ENCODE data around the gene SRSF12.

DNA sequence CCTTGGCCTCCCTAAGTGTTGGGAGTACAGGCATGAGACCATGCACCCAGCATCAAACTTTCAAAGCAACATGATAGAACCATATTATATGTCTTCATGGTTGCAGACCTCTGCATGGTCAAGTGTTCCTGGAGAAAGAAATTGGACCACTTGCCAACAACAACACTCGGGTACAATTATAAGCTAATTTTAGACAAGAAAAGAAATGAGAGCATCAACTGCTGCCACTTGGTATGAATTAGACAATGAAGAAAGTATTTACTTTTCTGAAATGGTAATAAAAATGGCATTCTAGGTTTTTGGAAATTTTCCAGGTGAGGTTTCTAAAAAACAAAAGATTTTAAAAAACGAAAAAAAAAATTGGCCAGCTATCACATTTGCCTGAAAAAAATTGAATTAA lies 20.3 kb upstream of the SRSF12 start:
- TF ChIP-seq, protein P1, sequence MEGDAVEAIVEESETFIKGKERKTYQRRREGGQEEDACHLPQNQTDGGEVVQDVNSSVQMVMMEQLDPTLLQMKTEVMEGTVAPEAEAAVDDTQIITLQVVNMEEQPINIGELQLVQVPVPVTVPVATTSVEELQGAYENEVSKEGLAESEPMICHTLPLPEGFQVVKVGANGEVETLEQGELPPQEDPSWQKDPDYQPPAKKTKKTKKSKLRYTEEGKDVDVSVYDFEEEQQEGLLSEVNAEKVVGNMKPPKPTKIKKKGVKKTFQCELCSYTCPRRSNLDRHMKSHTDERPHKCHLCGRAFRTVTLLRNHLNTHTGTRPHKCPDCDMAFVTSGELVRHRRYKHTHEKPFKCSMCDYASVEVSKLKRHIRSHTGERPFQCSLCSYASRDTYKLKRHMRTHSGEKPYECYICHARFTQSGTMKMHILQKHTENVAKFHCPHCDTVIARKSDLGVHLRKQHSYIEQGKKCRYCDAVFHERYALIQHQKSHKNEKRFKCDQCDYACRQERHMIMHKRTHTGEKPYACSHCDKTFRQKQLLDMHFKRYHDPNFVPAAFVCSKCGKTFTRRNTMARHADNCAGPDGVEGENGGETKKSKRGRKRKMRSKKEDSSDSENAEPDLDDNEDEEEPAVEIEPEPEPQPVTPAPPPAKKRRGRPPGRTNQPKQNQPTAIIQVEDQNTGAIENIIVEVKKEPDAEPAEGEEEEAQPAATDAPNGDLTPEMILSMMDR (IDR thresholded peaks at IDR 0.05), result no peak
- no peak for TF ChIP-seq POLR2A (IDR thresholded peaks at IDR 0.05)

Data from esophagus squamous epithelium (tissue), 4 donors.